ENCODE measurements around the gene DAND5.

DAND5 gene

GRCh38 chr19:12933287-12934072 is 35.9 kb upstream of the DAND5 start, which contains the start of gene FARSA:
FARSA (minus strand) TSS chr19:12933711; CDS start chr19:12933696, 15 bp downstream.
- H3K4me3 ChIP-seq (ENCODE audit: low read length), result peak within 1 kb of the TSS; percentile 96
- peak; percentile 87 for DNase-seq (ENCODE audit: low read depth)
- no peak for TF ChIP-seq CTCF (conservative IDR thresholded peaks at IDR 0.05; ENCODE audit: low read length)

GRCh38 chr19:12935071-12935470 is 34.3 kb upstream of the DAND5 start:
- TF ChIP-seq CTCF (conservative IDR thresholded peaks at IDR 0.05; ENCODE audit: low read length), result no peak

GRCh38 chr19:12936582-12936981 is 32.8 kb upstream of the DAND5 start:
- DNase-seq (ENCODE audit: low read depth), result no peak
- H3K4me3 ChIP-seq (ENCODE audit: low read length), result no peak overlapping the region
- no peak for TF ChIP-seq CTCF (conservative IDR thresholded peaks at IDR 0.05; ENCODE audit: low read length)

More at GRCh38 chr19:12935071-12935470, 34.3 kb upstream of the DAND5 start:
- no peak for DNase-seq (ENCODE audit: low read depth)
- no peak overlapping the region for H3K4me3 ChIP-seq (ENCODE audit: low read length)

GRCh38 chr19:12937093-12937926 is 32.1 kb upstream of the DAND5 start:
- no peak for DNase-seq (ENCODE audit: low read depth)
- peak overlapping the region; percentile 77 for H3K4me3 ChIP-seq (ENCODE audit: low read length)
- no peak for TF ChIP-seq CTCF (conservative IDR thresholded peaks at IDR 0.05; ENCODE audit: low read length)

GRCh38 chr19:12937927-12938778 is 31.2 kb upstream of the DAND5 start, which contains the start of gene CALR:
CALR (plus strand) TSS chr19:12938609; CDS start chr19:12938680, 71 bp downstream.
- no peak for TF ChIP-seq CTCF (conservative IDR thresholded peaks at IDR 0.05; ENCODE audit: low read length)
- H3K4me3 ChIP-seq (ENCODE audit: low read length), result peak within 1 kb of the TSS; percentile 96
- DNase-seq (ENCODE audit: low read depth), result peak; percentile 99

GRCh38 chr19:12938779-12939601 is 30.4 kb upstream of the DAND5 start:
- H3K4me3 ChIP-seq (ENCODE audit: low read length), result peak overlapping the region; percentile 96
- TF ChIP-seq CTCF (conservative IDR thresholded peaks at IDR 0.05; ENCODE audit: low read length), result peak; percentile 36
- DNase-seq (ENCODE audit: low read depth), result peak; percentile 49

Data from AG10803 (cell line).